Right lobe of liver (tissue), 6 donors: ENCODE measurements around the gene ZBTB26. TPM values are rescaled to one million over a fixed set of nuclear protein-coding genes. Genes with fewer than 3 reads are reported as not detected.
A peak's percentile ranks its signal among the peaks of the same experiment; 100 is the strongest.

Source experiments
- ATAC-seq, 4 donors: fragments of 200-7000 bp; cut with Tn5 transposase; one replicate each; pipeline ENCODE4 v1.9.1; 2020; ENCODE audit warnings: mild to moderate bottlenecking in 4 of 4, moderate library complexity in 4 of 4
- DNase-seq, 3 donors: peaks; one replicate each; pipeline ENCODE4 v3.0.0-alpha.2; 2020
- H3K27ac ChIP-seq, 3 donors: fragments of 200-600 bp; one replicate each; pipeline ENCODE4 v1.8.0; 2022
- H3K27me3 ChIP-seq, 2 donors: fragments of 200-600 bp; one replicate each; pipeline ENCODE4 v1.8.0; 2022
- H3K36me3 ChIP-seq, 4 donors: fragments of 200-600 bp; sonication (generic) in 1 of 4; one replicate each; pipeline versions ENCODE4 v1.5.1 to v1.8.0; 2017 to 2022; ENCODE audit warnings: control low read depth in 1 of 4
- H3K4me1 ChIP-seq, 4 donors: fragments of 200-600 bp; sonication (generic) in 1 of 4; one replicate each; pipeline versions ENCODE4 v1.5.1 to v1.8.0; 2017 to 2022; ENCODE audit warnings: control low read depth in 1 of 4
- H3K4me3 ChIP-seq, 3 donors: fragments of 200-600 bp; one replicate each; pipeline ENCODE4 v1.8.0; 2022
- H3K9me3 ChIP-seq, 4 donors: fragments of 200-600 bp; sonication (generic) in 1 of 4; one replicate each; pipeline versions ENCODE4 v1.5.1 to v1.8.0; 2017 to 2022; ENCODE audit warnings: control low read depth in 1 of 4
- CTCF ChIP-seq, 4 donors: fragments of 200-600 bp in 3 of 4; fragments of 450-650 bp in 1 of 4; IDR thresholded peaks; one replicate each; pipeline versions ENCODE4 v1.5.1 to v1.8.0; 2016 to 2022; ENCODE audit warnings: antibody characterized with exemption in 4 of 4, mild to moderate bottlenecking in 2 of 4
- POLR2A ChIP-seq: fragments of 450-650 bp; IDR thresholded peaks from one replicate; pipeline ENCODE4 v1.6.1; 2017; ENCODE audit warnings: antibody characterized with exemption, mild to moderate bottlenecking
- WGBS: methylation state at CpG from one replicate; pipeline ENCODE4 v1.1.6; 2018; ENCODE audit warnings: low coverage, low lambda C conversion rate; ENCODE audit not compliant: insufficient coverage; ENCODE audit errors: missing lambda C conversion rate; 5-methylcytosine and 5-hydroxymethylcytosine counted together
- intact Hi-C, 2 donors: fragments of 100-400 bp; cut with DNase I; formaldehyde crosslinking; loops; one replicate each; pipeline versions ENCODE4 v1.11.2 to v1.14.1; 2022
- long read RNA-seq: library from polyadenylated mRNA; unstranded; transcript quantifications from one replicate; pipeline ENCODE4 v2.0.0, GENCODE V29; 2019
- total RNA-seq, 6 experiments: library from RNA; depleted of rRNA in 2 of 6; stranded (reverse); fragments of >200 nt in 2 of 6; fragmentation: NEBNext Ultra II Directional in 3 of 6; extraction: Animal tissue kit (Norgen Biotek cat#: 25700) in 3 of 6; gene quantifications; one replicate each; pipeline versions ENCODE4 v1.1.0 to v1.2.4, GENCODE V29; 2016 to 2023
- donor health status: DM: no; HTN: yes; CAD: no.
- donor health status: DM: no; HTN: no; CAD: no.
- donor health status: DM: no; HTN: no; CAD: no.
- donor health status: DM: no; HTN: yes; CAD: no.
- donor health status: DM: no; HTN: yes; CAD: no.

The ZBTB26 gene
- total RNA-seq: 1 to 10 TPM; 1.2 to 2.3 (median 1.4) TPM
- long read RNA-seq: 0 reads

- Histone ChIP-seq H3K36me3 (no peaks in the 10 kb centered on the region), H3K27me3 (no peaks in the 10 kb centered on the region), H3K4me1 (peaks cover 0 to 21% (median 9%) of the 10 kb centered on the region in 4 donors), H3K4me3 (peak within 1 kb of the TSS; percentile 85 to 98 (median 93)), H3K27ac (peak within 1 kb of the TSS; percentile 59 to 80 (median 71)), H3K9me3 (no peaks in the 10 kb centered on the region)
- intact Hi-C loops: no loop called here
- 0% methylated on average over 7 of the region's 51 CpGs for WGBS
- peak; percentile 99 to 100 (median 100) for ATAC-seq
- TF ChIP-seq CTCF (IDR thresholded peaks at IDR 0.05) (no peak), POLR2A (peak; percentile 70)
- DNase-seq: peak; percentile 95 to 98 (median 96)
Observed at GRCh38 chr9:122931226-122932121, at the start of gene ZBTB26. TSS of gene ZBTB26 (minus strand) at chr9:122931512. CDS start at chr9:122919934, 11,578 bp downstream.

GRCh38 chr9:122978601-122979000, 47.3 kb upstream of the ZBTB26 start:
- ATAC-seq: no peak
- H3K4me3 ChIP-seq: no peak overlapping the region
- intact Hi-C loops: no loop called here

GRCh38 chr9:122975196-122975595, 43.9 kb upstream of the ZBTB26 start:
- DNase-seq (no peak), ATAC-seq (peak in 1 of 4 donors; percentile 38)
- peaks cover 0 to 4% (median 0%) of the 10 kb centered on the region in 4 donors for H3K36me3 ChIP-seq
- H3K4me3 ChIP-seq: no peak overlapping the region
- 73% methylated on average over 2 of the region's 2 CpGs for WGBS
- H3K4me1 ChIP-seq: no peaks in the 10 kb centered on the region
- TF ChIP-seq CTCF (IDR thresholded peaks at IDR 0.05) (no peak), POLR2A (no peak)
- intact Hi-C loops: no loop called here
- H3K9me3 ChIP-seq: no peaks in the 10 kb centered on the region
- H3K27ac ChIP-seq: no peak overlapping the region
- H3K27me3 ChIP-seq: no peaks in the 10 kb centered on the region

More at GRCh38 chr9:122978601-122979000, 47.3 kb upstream of the ZBTB26 start:
- TF ChIP-seq POLR2A: no peak
- no peak for TF ChIP-seq CTCF (IDR thresholded peaks at IDR 0.05)
- no peak for DNase-seq
- H3K27me3 ChIP-seq: no peaks in the 10 kb centered on the region
- WGBS: 43% methylated on average over 2 of the region's 2 CpGs
- H3K36me3 ChIP-seq: no peaks in the 10 kb centered on the region
- no peaks in the 10 kb centered on the region for H3K4me1 ChIP-seq
- H3K9me3 ChIP-seq: no peaks in the 10 kb centered on the region
- no peak overlapping the region for H3K27ac ChIP-seq

GRCh38 chr9:122961139-122961538, 29.8 kb upstream of the ZBTB26 start:
- no peak overlapping the region for H3K27ac ChIP-seq
- H3K27me3 ChIP-seq: no peaks in the 10 kb centered on the region
- H3K4me1 ChIP-seq: no peaks in the 10 kb centered on the region
- DNase-seq (no peak), ATAC-seq (no peak)
- no peak for TF ChIP-seq POLR2A
- no peak for TF ChIP-seq CTCF (IDR thresholded peaks at IDR 0.05)
- no peaks in the 10 kb centered on the region for H3K9me3 ChIP-seq
- no peak overlapping the region for H3K4me3 ChIP-seq
- intact Hi-C loops: no loop called here
- no peaks in the 10 kb centered on the region for H3K36me3 ChIP-seq
- 86% methylated on average over 1 of the region's 1 CpG for WGBS
